Left lobe of liver (tissue), 2 donors: Measurements from ENCODE around the gene SHMT1. TPM values are rescaled to one million over a fixed set of nuclear protein-coding genes. Genes with fewer than 3 reads are reported as not detected.
"Not testable (repeated sequence)": the region's sequence is repeated elsewhere in the genome, so short reads cannot be mapped to it uniquely, and the experiment has no call there.

Experiments
- ATAC-seq: fragments of 200-7000 bp; cut with Tn5 transposase; one replicate; pipeline ENCODE4 v1.9.1; 2020; ENCODE audit warnings: mild to moderate bottlenecking, moderate library complexity
- DNase-seq: peaks from one replicate; pipeline ENCODE4 v3.0.0-alpha.2; 2020; ENCODE audit warnings: low spot score
- total RNA-seq: library from RNA; stranded (reverse); gene quantifications from one replicate; pipeline ENCODE4 v1.2.1, GENCODE V29; 2021
- donor health status: DM: no; HTN: no; CAD: no; lungs with moderate emphysema.
- donor health status: DM: no; HTN: yes; CAD: no.

Gene SHMT1
- total RNA-seq, 1 donor from 2014 or later = 439 TPM

- not testable (repeated sequence) for DNase-seq, ATAC-seq
Measured at GRCh38 chr17:18303206-18303605, 60.1 kb downstream of the SHMT1 start.

- ATAC-seq = peak; percentile 36
Measured at GRCh38 chr17:18300725-18301480, 62.4 kb downstream of the SHMT1 start.

GRCh38 chr17:18298061-18298460, 65.3 kb downstream of the SHMT1 start:
- ATAC-seq, DNase-seq: not testable (repeated sequence)

More at GRCh38 chr17:18300725-18301480, 62.4 kb downstream of the SHMT1 start:
- no peak for DNase-seq

- DNase-seq (no peak), ATAC-seq (no peak)
Measured at GRCh38 chr17:18291718-18292540, 71.4 kb downstream of the SHMT1 start.

- ATAC-seq (no peak), DNase-seq (no peak)
Measured at GRCh38 chr17:18285296-18285695, 78.1 kb downstream of the SHMT1 start.

- ATAC-seq (no peak), DNase-seq (no peak)
Measured at GRCh38 chr17:18281788-18282187, 81.6 kb downstream of the SHMT1 start.

GRCh38 chr17:18280766-18281371, 82.5 kb downstream of the SHMT1 start:
- ATAC-seq (no peak), DNase-seq (no peak)

- DNase-seq (no peak), ATAC-seq (no peak)
Measured at GRCh38 chr17:18280249-18280648, 83.1 kb downstream of the SHMT1 start.

- ATAC-seq (no peak), DNase-seq (no peak)
Measured at GRCh38 chr17:18278867-18279266, 84.5 kb downstream of the SHMT1 start.

Other genes with a start within 250 kb of the SHMT1 start
- gene ALKBH5, start 179.7 kb downstream of the SHMT1 start, total RNA-seq = 69.2 TPM
- gene LLGL1, start 137.9 kb downstream of the SHMT1 start, total RNA-seq = 3.3 TPM
- 102 TPM for gene FLII, start 104.8 kb downstream of the SHMT1 start, total RNA-seq
- 6.4 TPM for gene MIEF2, start 102.9 kb downstream of the SHMT1 start, total RNA-seq
- 19.8 TPM for gene TOP3A, start 48.6 kb downstream of the SHMT1 start, total RNA-seq
- gene SMCR8, start 48.3 kb downstream of the SHMT1 start, total RNA-seq = 5.1 TPM
- gene EVPLL, start 14.2 kb upstream of the SHMT1 start, total RNA-seq = 2.2 TPM
- gene LGALS9C, start 113.2 kb upstream of the SHMT1 start, total RNA-seq = 0.18 TPM